Measurements from ENCODE around the gene TFCP2.

GRCh38 chr12:51126297-51126696 is 46.6 kb downstream of the TFCP2 start:
- TF ChIP-seq, protein P1, sequence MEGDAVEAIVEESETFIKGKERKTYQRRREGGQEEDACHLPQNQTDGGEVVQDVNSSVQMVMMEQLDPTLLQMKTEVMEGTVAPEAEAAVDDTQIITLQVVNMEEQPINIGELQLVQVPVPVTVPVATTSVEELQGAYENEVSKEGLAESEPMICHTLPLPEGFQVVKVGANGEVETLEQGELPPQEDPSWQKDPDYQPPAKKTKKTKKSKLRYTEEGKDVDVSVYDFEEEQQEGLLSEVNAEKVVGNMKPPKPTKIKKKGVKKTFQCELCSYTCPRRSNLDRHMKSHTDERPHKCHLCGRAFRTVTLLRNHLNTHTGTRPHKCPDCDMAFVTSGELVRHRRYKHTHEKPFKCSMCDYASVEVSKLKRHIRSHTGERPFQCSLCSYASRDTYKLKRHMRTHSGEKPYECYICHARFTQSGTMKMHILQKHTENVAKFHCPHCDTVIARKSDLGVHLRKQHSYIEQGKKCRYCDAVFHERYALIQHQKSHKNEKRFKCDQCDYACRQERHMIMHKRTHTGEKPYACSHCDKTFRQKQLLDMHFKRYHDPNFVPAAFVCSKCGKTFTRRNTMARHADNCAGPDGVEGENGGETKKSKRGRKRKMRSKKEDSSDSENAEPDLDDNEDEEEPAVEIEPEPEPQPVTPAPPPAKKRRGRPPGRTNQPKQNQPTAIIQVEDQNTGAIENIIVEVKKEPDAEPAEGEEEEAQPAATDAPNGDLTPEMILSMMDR (IDR thresholded peaks at IDR 0.05; ENCODE audit: low read length), result no peak
- no peak for TF ChIP-seq EZH2 (IDR thresholded peaks at IDR 0.05; ENCODE audit: borderline replicate concordance, low read length)

Data from OCI-LY1 (cell line).